Measurements from ENCODE around the gene RELN. TPM values are rescaled to one million over a fixed set of nuclear protein-coding genes. Genes with fewer than 3 reads are reported as not detected.

Gene RELN
- total RNA-seq, 1 experiment from 2014 or later, result 0.02 TPM

- Histone ChIP-seq H3K18ac (ENCODE audit: insufficient read length, low read depth, low read length) (no peak overlapping the region), H3K9me3 (ENCODE audit: control insufficient read depth, low read depth, low read length) (no peaks in the 10 kb centered on the region), H3T11ph (ENCODE audit: low read length) (no peak overlapping the region), H2BK120ac (ENCODE audit: low read depth, low read length, poor library complexity, severe bottlenecking) (no peak overlapping the region), H3K79me2 (ENCODE audit: insufficient read depth, low read length) (no peaks in the 10 kb centered on the region), H2BK20ac (ENCODE audit: low read depth, low read length, poor library complexity, severe bottlenecking) (no peak overlapping the region), H2BK5ac (ENCODE audit: insufficient read length, low read length) (no peak overlapping the region), H4K5ac (ENCODE audit: insufficient read length, low read depth, low read length) (no peak overlapping the region), H3K27me3 (ENCODE audit: insufficient read depth, low read length) (no peaks in the 10 kb centered on the region), H4K91ac (ENCODE audit: insufficient read length, low read depth, low read length) (no peak overlapping the region), H4K20me1 (ENCODE audit: control insufficient read depth, insufficient read depth, insufficient read length) (no peaks in the 10 kb centered on the region), H3K56ac (ENCODE audit: insufficient read length, low read depth, low read length) (no peak overlapping the region), H2AFZ (ENCODE audit: low read length) (no peak overlapping the region), H3K23ac (ENCODE audit: insufficient read length, low read depth, low read length) (no peak overlapping the region), H3K4me1 (ENCODE audit: insufficient read depth, low read length) (no peaks in the 10 kb centered on the region), H4K8ac (replicated peaks; ENCODE audit: insufficient read length, low read depth, low read length) (no peak overlapping the region), H3K9ac (ENCODE audit: extremely low read depth, insufficient read length, low read length) (no peak overlapping the region), H3K23me2 (ENCODE audit: insufficient read length, low read depth, low read length, poor library complexity, severe bottlenecking) (no peaks in the 10 kb centered on the region), H3K4me2 (ENCODE audit: insufficient read depth, insufficient read length, low read length) (no peak overlapping the region), H3K4ac (ENCODE audit: low read depth, low read length) (no peak overlapping the region), H2BK12ac (ENCODE audit: insufficient read length, low read depth, low read length) (no peak overlapping the region), H3K27ac (ENCODE audit: insufficient read length, low read depth, low read length) (no peak overlapping the region), H3K14ac (ENCODE audit: insufficient read depth, low read length) (no peak overlapping the region), H2BK15ac (ENCODE audit: low read depth, low read length) (no peak overlapping the region), H3K79me1 (ENCODE audit: insufficient read depth, low read depth, low read length, poor library complexity, severe bottlenecking) (no peaks in the 10 kb centered on the region), H2AK5ac (ENCODE audit: insufficient read length, low read length) (no peak overlapping the region)
- no peak for DNase-seq
- no peaks in the 10 kb centered on the region for H3K27me3 Mint-ChIP-seq (ENCODE audit: low read depth)
- H3K4me1 Mint-ChIP-seq, result peaks cover 0 to 7% of the 10 kb centered on the region in 2 experiments; a peak in 1 of 4 replicates
- no peaks in the 10 kb centered on the region for H3K36me3 Mint-ChIP-seq (ENCODE audit: insufficient read depth in 1 of 3, low read depth in 3 of 3)
- no peak overlapping the region for H3K4me3 Mint-ChIP-seq
- H3K9me3 Mint-ChIP-seq, result no peaks in the 10 kb centered on the region
- no peak for TF ChIP-seq CTCF (conservative IDR thresholded peaks at IDR 0.05)
- no peak overlapping the region for H3K27ac Mint-ChIP-seq
- no CpG with 5 or more reads among the region's 1 CpG for WGBS (ENCODE audit: extremely low coverage, insufficient read length, low lambda C conversion rate)
Observed at GRCh38 chr7:103929901-103930311, 59.6 kb downstream of the RELN start.

Data from H9 (cell line).